Umbilical cord (tissue), 2 donors: ENCODE results near the gene ANTXR1. TPM values are rescaled to one million over a fixed set of nuclear protein-coding genes. Genes with fewer than 3 reads are reported as not detected.

Source experiments
- DNase-seq: peaks from one replicate; pipeline ENCODE4 v3.0.0-alpha.2; 2015; ENCODE audit warnings: low spot score
- total RNA-seq: library from RNA; depleted of rRNA; stranded (reverse); fragments of >200 nt; gene quantifications from one replicate; pipeline ENCODE4 v1.2.3, GENCODE V29; 2014; ENCODE audit warnings: low replicate concordance; ENCODE audit not compliant: insufficient read depth

ANTXR1 gene
- total RNA-seq, 1 donor from 2014 or later = 137 TPM

DNA sequence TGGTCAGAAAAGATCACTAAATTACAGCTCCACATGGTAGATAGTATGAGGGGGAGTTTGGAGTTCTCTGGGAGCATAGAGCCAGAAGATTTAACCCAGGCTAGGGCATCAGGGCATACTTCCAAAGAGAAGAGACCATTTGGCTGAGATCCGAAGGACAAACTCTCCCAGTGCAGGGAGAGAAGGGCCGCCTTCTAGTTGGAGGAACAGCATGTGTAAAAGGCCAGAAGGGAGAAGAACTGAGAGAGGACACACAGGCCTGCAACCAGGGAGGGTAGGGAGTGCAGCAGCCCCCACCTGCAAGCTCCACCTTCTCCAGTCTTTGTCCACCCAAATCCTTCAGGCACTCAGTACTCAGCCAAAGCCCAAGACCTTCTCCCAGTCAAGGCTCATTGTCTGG, 192.1 kb downstream of the ANTXR1 start:
- DNase-seq = no peak

DNA sequence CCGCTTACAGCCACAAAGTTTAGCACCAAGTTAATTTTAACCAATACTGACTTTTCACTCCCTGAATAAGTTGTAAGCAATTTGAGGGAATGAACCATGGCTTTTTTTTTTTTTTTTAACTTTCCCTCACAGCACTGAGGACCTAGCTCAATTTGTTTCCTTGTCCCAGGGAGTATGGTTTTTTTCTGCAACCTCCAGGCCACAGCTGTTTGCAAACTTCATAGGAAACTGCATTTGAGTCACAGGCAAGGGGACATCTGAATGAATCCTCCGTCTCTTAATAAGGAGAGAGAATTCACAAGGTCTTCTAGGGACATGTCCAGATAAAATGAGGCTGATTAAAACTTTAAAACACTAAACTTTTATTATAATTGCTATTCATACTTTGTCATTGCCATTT, 192.5 kb downstream of the ANTXR1 start:
- DNase-seq = no peak

- DNase-seq = no peak
Measured at GRCh38 chr2:69208023-69208595, 195.1 kb downstream of the ANTXR1 start.

DNA sequence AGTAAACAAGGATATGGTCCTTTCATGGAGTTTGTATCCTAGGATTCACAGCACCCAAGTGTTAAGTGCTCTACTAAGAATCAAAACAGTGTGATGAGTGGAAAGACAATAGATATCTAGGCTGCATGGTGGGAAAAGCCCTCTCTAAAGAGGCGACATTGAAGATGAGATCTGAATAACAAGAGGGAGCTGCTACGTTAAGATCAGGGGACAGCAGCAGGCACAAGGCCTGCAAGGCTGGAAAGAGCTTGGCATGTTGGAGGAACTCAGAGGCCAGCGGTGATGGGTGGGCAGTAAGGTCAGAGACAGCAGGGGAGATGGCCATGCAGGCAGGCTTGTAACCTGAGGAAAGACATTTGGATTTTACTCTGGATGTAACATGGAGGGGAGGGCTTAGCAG, 196.5 kb downstream of the ANTXR1 start:
- DNase-seq = no peak

- no peak for DNase-seq
Measured at GRCh38 chr2:69210385-69210784, 197.4 kb downstream of the ANTXR1 start.

DNA sequence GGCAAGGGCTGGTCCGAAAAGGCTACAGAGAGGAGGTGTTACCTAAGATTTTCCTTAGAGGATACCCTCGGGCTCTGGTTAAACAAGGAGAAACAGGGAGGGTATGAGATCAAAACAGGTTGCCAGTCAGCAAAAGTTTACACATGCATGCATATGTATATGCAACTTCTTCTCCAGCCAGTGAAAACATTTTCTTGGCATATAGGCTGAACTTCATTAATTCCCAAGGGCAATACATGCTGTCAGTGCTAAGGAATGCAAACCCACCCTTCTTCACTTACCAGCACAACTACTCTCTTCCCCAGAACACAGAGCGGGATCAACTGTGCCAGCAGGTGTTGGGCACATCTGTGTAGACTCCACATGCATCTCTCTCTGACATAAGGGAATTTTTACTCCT, 198.1 kb downstream of the ANTXR1 start:
- no peak for DNase-seq

DNA sequence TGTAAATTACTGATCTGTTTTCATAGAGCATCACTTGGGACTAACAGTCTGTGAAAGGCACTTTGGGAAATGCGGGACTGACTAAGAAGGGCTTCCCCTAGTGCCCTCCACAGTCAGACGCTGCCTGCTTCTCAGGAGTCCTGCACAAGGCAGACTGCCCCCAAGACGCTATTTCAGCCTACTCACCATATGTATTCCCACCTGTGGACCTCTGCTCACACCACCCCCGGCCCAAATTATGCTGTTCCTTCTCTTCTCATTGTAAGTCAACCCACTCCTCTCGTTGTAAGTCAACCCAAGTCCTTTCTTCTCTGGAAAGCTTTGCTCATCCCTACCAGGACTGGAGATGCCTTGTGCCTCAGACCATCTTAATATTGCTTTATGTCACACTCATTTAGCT, 198.7 kb downstream of the ANTXR1 start:
- no peak for DNase-seq

DNA sequence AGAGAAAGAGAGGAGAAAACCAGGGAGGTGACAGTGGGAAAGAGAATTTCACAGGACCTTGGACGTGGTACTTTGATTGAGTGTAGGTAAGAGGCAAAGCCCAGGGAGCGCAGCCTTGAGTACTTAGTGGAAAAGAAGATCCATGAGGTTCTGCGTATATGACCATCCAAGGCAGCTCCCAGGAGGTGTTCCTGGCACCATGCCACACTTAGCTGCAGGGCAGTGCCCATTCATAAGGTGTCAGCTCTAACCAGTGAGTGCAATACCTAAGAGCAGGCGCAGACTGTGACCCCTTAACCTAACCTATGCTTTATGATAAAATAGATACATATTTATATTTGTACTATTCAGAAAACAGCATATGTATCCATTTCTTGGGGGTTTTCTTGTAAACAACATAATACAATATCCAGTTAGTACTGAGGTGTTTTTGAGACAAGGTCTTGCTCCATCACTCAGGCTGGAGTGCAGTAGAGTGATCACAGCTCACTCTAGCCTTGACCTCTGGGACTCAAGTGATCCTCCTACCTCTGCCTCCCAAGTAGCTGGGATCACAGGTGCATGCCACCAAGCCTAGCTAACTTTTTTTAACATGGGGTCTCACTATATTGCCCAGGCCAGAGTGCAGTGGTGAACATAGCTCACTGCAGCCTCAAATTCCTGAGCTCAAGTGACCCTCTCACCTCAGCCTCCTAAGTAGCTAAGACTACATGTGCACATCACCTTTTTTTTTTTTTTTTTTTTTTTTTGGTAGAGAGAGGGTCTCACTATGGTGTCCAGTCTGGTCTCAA, 199.5 kb downstream of the ANTXR1 start:
- DNase-seq = no peak

- peak; percentile 43 for DNase-seq
Measured at GRCh38 chr2:69213201-69213600, 200.2 kb downstream of the ANTXR1 start.

DNA sequence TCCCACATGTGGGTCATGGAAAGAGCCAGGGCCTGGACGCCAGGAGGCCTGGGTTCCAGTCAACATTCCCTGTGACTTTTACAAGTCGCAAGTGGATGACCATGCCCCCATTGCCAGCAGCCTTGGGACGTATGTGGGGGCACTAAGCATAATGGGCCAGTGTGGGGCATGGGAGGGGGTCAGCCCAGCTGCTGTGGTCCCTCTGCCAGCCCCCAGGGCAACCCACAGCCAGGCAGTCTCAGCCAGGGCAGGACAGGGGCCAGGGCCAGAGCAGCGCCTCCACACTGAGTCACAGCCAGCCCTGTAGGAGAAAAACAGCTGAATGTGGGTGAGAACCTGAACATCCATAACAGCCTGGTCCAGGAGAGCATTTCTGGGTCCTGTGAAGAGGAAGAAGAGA, 200.8 kb downstream of the ANTXR1 start:
- no peak for DNase-seq

GRCh38 chr2:69214898-69215297, 201.9 kb downstream of the ANTXR1 start:
- DNase-seq = no peak

- DNase-seq = peak; percentile 68
Measured at GRCh38 chr2:69216535-69217332, 203.8 kb downstream of the ANTXR1 start.

- DNase-seq = no peak
Measured at GRCh38 chr2:69217333-69218080, 204.5 kb downstream of the ANTXR1 start.

DNA sequence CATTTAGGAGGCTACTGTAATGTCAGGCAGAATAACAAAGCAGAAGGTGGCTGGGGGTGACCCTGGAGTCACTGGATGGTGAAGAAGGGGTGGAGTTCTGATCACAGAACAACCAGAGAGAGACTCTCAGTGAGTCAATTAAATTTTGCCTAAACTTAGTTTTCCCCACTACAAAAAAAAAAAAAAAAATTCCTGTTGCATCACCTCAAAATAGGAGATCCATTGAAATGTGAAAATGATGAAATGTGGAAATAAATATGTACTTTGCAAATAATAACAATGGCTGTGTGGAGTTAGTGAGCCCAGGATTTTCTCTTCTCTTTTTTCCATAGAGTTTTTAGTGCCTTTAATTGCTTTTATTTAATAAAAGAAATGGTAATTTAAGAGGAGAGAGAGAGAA, 208.5 kb downstream of the ANTXR1 start:
- no peak for DNase-seq

DNA sequence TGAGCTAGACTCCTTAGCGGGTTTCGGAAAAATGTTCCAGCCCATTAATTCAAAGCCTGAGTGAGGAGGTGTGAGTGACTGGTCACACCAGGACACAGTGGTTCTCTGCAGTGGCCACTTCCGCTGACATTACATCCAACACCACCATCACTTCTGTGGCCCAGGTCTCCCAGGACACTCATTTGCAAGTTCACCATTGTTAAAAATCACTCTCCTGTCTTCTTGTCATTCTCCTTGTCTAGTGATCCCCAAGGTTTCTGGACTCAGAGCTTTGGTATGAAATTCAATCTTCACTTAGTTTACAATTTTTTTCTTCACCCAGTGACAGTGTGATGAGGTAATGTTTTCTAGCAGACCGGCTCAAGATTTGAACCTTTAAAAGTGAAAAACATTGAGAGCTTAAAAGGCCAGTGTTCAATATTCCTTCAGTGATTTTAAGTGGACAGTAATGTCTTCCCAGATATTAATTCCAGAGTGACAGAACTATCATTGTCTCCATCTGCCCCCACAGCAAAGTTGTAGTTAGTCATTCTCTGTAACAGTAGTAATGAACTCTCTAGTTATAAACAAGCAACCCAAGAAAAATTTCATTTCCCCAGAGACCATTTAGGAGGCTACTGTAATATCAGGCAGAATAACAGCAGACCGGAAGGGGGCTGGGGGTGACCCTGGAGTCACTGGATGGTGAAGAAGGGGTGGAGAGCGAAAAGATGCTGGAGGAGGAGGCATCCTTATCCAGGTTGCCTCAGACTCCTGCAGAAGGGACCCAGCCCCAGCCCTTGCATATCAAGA, 209.2 kb downstream of the ANTXR1 start:
- DNase-seq = no peak

DNA sequence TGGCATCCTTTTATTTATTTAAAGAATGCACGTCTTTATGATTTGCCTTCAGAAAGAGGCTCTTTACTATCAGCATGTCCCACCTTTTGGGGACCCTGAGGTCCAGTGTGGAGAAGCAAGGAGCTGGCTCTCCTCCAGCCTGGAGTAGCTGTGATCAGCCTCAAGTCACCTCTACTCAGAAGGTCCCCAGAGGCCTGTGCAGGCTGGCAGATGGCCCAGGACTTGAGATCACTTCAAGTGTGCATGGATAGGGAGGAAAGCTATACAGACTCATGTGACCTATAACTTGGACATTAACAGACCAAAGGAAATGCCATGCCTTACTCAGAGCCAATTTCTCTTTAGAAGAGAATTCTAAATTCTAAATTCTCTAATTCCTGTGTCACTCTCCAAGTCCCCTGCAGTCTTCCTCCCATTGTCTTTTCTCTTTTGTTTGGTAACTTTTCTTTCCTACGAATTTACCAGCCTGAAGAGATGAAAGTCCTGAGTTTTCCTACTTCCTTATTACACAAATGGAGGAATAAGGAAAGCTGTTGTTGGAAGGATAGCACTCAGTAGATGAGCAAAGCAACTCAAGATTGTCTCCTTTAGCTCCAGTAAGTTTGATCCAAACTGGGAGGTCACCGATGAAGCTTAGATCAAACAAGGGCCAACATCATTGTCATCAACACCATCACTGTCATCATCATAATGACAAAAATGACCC, 210.1 kb downstream of the ANTXR1 start:
- no peak for DNase-seq

- DNase-seq = no peak
Measured at GRCh38 chr2:69223759-69224511, 211.0 kb downstream of the ANTXR1 start.

GRCh38 chr2:69224512-69224837, 211.5 kb downstream of the ANTXR1 start:
- DNase-seq = peak; percentile 29

- DNase-seq = no peak
Measured at GRCh38 chr2:69225933-69226332, 213.0 kb downstream of the ANTXR1 start.

DNA sequence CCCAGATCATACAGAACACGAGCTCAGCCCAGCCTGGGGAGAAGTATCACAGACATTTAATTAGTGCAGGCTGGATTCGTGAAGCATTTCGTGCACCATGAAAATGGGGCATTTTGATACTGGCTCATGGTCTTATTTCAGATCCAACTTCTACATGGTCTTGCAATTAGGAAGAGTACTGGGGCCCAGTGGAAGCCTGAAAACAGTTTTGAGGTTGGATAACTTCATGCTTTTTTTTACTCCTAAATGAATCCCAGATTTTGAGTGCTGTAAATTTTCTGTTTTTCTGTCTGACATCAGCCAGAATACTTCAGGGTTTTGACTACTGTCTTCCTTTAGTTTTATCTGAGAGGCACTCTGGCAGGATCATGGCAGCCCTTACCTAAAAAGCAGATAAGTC, 213.9 kb downstream of the ANTXR1 start:
- no peak for DNase-seq
